Activated CD4-positive, alpha-beta memory T cell treated with anti-CD3 and anti-CD28 coated beads, Interleukin-2, amount 10 ng/mL, durations not matched to agents 7 days and 5 days (primary cell): Measurements from ENCODE around the gene HMGA1. TPM values are rescaled to one million over a fixed set of nuclear protein-coding genes. Genes with fewer than 3 reads are reported as not detected.
A peak's percentile ranks its signal among the peaks of the same experiment; 100 is the strongest.

Experiments
- CTCF ChIA-PET: fragments of 350-600 bp; sonication (Branson Sonifier 250); formaldehyde crosslinking; loops from one replicate; lab custom pipeline; 2021; ENCODE audit warnings: antibody characterized with exemption, inconsistent platforms; lab: Charles Lee
- POLR2A ChIA-PET: fragments of 350-600 bp; sonication (Branson Sonifier 250); formaldehyde crosslinking; loops from one replicate; lab custom pipeline; 2021; ENCODE audit warnings: antibody characterized with exemption; lab: Charles Lee
- DNase-seq: peaks from one replicate; pipeline ENCODE4 v3.0.0-alpha.2; 2020
- H3K27ac Mint-ChIP-seq: one replicate; pipeline ENCODE4 v1.8.0; 2021; ENCODE audit warnings: mild to moderate bottlenecking, mixed read lengths
- H3K27me3 Mint-ChIP-seq: one replicate; pipeline ENCODE4 v1.8.0; 2021; ENCODE audit warnings: mixed read lengths
- H3K36me3 Mint-ChIP-seq: one replicate; pipeline ENCODE4 v1.8.0; 2021; ENCODE audit warnings: low read depth, mixed read lengths
- H3K4me1 Mint-ChIP-seq: one replicate; pipeline ENCODE4 v1.8.0; 2021; ENCODE audit warnings: mixed read lengths
- H3K4me3 Mint-ChIP-seq: one replicate; pipeline ENCODE4 v1.8.0; 2021; ENCODE audit warnings: mild to moderate bottlenecking, mixed read lengths
- H3K9me3 Mint-ChIP-seq: one replicate; pipeline ENCODE4 v1.8.0; 2021; ENCODE audit warnings: mixed read lengths
- total RNA-seq, 2 experiments: library from RNA; stranded (reverse); gene quantifications; one replicate each; pipeline ENCODE4 v1.2.3, GENCODE V29; 2021

Gene HMGA1
- total RNA-seq, 2 experiments from 2014 or later: 269 to 282 TPM

DNA sequence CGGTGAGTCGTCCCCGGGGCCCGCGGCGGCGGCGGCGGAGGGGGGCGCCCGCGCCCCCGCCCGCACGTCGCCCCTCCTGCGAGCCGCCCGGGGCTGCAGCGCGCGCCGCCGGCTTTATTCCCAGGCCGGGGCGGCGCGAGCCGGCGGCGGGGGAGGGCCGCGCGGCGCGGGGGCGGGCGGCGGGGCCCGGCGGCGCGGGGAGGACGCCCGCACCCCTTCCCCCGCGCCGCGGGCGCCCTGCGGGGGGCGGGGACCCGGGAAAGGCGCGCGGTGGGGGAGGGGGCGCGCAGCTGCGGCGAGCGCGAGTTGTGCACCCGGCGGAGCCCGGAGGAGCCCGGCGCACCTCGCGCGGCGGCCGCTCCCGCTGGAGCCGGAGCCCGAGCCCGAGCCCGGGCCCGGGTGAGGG is 646 bp downstream of the HMGA1 start:
- DNase-seq: peak; percentile 43
- ChIA-PET CTCF (interaction anchor here (1.1 to 1.9 kb wide), 3 partner anchors 12 to 177 kb away, joined by 4 to 13 read pairs (median 5); partner anchors contain the start of gene SMIM29), POLR2A (interaction anchor here (0.6 to 2.6 kb wide), 22 partner anchors 10 to 1265 kb away, joined by 3 to 47 read pairs (median 4); partner anchors contain the start of genes RPS10, SMIM29, SNRPC and TAF11)
- no peak overlapping the region for H3K27ac Mint-ChIP-seq
- peak overlapping the region; percentile 85 for H3K4me3 Mint-ChIP-seq
- H3K36me3 Mint-ChIP-seq: peaks cover 40% of the 10 kb centered on the region
- no peaks in the 10 kb centered on the region for H3K9me3 Mint-ChIP-seq
- peaks cover 48% of the 10 kb centered on the region for H3K4me1 Mint-ChIP-seq
- no peaks in the 10 kb centered on the region for H3K27me3 Mint-ChIP-seq

DNA sequence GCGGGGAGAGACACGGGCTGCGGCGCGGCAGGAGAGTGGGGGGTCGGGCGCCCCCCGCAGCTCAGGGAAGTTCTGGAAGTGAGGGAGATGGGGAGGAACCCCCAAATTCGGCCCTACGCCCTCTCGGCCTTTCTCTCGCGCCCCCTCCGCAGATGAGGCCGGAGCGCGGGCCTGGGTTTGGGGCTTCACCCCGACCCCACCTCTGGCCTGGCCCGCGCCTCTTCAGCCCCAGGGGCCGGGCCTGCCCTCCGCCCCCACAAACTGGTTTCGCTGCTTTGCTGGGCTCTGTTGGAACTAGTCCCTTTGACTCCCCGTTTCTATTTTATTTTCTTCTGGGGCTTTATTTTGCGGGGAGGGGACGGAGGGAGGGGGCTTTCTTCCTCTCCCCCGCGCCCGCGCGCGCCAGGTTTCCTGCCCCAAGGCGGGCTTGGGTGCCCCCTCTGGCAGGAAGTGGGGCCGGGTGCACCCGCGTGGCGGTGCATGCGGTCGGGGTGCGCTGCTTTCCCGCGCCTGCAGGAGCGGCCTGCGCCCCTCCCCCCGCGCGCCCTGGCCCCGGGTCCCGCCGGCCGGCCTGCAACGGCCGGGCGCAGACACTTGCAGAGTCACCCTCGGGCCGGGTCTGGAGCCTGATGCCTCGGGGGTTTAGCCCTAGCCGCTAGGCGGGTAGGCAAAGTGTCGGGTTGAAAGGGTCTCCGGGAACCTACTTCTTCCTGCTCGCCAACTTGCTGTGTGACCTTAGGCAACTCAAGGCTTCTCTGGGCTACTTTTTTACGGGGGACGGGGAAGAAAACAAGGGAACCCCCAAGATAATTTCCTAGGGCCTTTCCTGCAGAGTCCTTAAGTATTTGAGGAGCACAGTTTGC is 1.3 kb downstream of the HMGA1 start:
- Mint-ChIP-seq H3K36me3 (peaks cover 46% of the 10 kb centered on the region), H3K4me1 (peaks cover 54% of the 10 kb centered on the region), H3K9me3 (no peaks in the 10 kb centered on the region), H3K4me3 (peak overlapping the region; percentile 85), H3K27ac (peak overlapping the region; percentile 91), H3K27me3 (no peaks in the 10 kb centered on the region)
- peak; percentile 82 for DNase-seq
- ChIA-PET POLR2A (interaction anchor here (0.6 to 2.6 kb wide), 12 partner anchors 10 to 1037 kb away, joined by 3 to 47 read pairs (median 6); partner anchors contain the start of genes SMIM29 and SNRPC), CTCF (interaction anchor here (1.9 kb wide), 1 partner anchor 177 kb away, joined by 5 read pairs; no protein-coding TSS in a partner anchor)

GRCh38 chr6:34238585-34239499 is 2.2 kb downstream of the HMGA1 start:
- CTCF ChIA-PET: no interaction called here
- Mint-ChIP-seq H3K4me1 (peaks cover 63% of the 10 kb centered on the region), H3K27me3 (no peaks in the 10 kb centered on the region), H3K9me3 (no peaks in the 10 kb centered on the region), H3K27ac (peak overlapping the region; percentile 84), H3K4me3 (peak overlapping the region; percentile 85), H3K36me3 (peaks cover 54% of the 10 kb centered on the region)
- POLR2A ChIA-PET: interaction anchor here (1.0 kb wide), 1 partner anchor 9 kb away, joined by 8 read pairs; no protein-coding TSS in a partner anchor
- no peak for DNase-seq

GRCh38 chr6:34239500-34239825 is 2.8 kb downstream of the HMGA1 start:
- no peaks in the 10 kb centered on the region for H3K27me3 Mint-ChIP-seq
- H3K4me3 Mint-ChIP-seq: no peak overlapping the region
- H3K4me1 Mint-ChIP-seq: peaks cover 66% of the 10 kb centered on the region
- ChIA-PET POLR2A (interaction anchor here (1.4 kb wide), 2 partner anchors 9 to 15 kb away, joined by 6 to 8 read pairs; partner anchors contain the start of gene SMIM29), CTCF (interaction anchor here (1.1 kb wide), 1 partner anchor 10 kb away, joined by 6 read pairs; no protein-coding TSS in a partner anchor)
- DNase-seq: no peak
- H3K36me3 Mint-ChIP-seq: peaks cover 57% of the 10 kb centered on the region
- no peaks in the 10 kb centered on the region for H3K9me3 Mint-ChIP-seq
- peak overlapping the region; percentile 84 for H3K27ac Mint-ChIP-seq

GRCh38 chr6:34239893-34240292 is 3.2 kb downstream of the HMGA1 start:
- no peak overlapping the region for H3K4me3 Mint-ChIP-seq
- no peaks in the 10 kb centered on the region for H3K27me3 Mint-ChIP-seq
- H3K9me3 Mint-ChIP-seq: no peaks in the 10 kb centered on the region
- DNase-seq: no peak
- CTCF ChIA-PET: interaction anchor here (1.1 kb wide), 1 partner anchor 9 kb away, joined by 6 read pairs; no protein-coding TSS in a partner anchor
- peaks cover 61% of the 10 kb centered on the region for H3K36me3 Mint-ChIP-seq
- POLR2A ChIA-PET: interaction anchor here (0.9 to 1.4 kb wide), 3 partner anchors 9 to 185 kb away, joined by 3 to 8 read pairs (median 6); partner anchors contain the start of gene SMIM29
- H3K4me1 Mint-ChIP-seq: peaks cover 69% of the 10 kb centered on the region
- no peak overlapping the region for H3K27ac Mint-ChIP-seq

- Mint-ChIP-seq H3K27me3 (no peaks in the 10 kb centered on the region), H3K4me3 (no peak overlapping the region), H3K9me3 (no peaks in the 10 kb centered on the region), H3K27ac (peak overlapping the region; percentile 24), H3K36me3 (peaks cover 67% of the 10 kb centered on the region), H3K4me1 (peaks cover 76% of the 10 kb centered on the region)
- POLR2A ChIA-PET: interaction anchor here (0.9 to 1.4 kb wide), 3 partner anchors 8 to 184 kb away, joined by 3 to 8 read pairs (median 6); partner anchors contain the start of gene SMIM29
- CTCF ChIA-PET: interaction anchor here (1.1 kb wide), 1 partner anchor 9 kb away, joined by 6 read pairs; no protein-coding TSS in a partner anchor
- DNase-seq: no peak
Observed at GRCh38 chr6:34240329-34241248, 3.9 kb downstream of the HMGA1 start.

DNA sequence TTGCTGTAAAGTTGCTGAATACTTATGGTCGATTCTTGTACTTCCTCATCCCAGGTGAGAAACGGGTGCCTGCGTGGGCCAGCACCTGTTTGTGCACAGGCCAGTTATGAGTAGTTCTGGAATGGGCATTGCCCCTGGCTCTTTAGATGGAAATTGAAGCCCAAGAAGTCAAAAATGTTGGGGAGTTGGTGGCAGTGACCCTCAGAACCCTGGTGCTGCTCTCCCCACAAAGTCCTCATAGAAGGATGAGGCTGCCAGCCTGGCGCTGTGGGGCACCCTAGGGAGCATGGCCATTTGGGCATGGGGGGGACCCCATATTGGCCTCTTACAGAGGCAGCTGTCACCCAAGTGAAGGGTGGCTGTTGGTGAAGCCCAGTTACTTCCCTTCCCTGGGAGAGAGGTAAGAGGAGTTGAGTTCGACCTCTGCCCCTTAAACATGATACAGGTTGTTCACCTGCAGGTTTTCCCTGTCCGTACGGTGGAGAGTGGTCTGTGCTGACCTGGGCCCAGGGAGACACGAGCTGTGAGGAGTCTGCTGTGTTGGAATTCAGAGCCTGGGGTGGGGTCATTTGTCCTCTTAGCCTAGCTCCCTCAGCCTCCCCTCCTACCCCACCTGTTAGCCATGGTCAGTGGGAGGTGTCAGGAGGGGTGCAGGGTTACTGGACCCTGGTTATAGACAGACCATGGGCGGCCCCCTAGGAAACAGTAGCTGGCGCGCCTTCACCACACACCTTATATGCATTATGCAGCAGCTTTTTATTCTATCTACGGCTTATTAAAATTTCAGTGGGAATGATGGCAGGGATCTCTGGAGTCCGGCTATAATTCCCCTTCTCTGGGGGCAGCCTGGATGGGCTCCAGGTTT is 4.9 kb downstream of the HMGA1 start:
- CTCF ChIA-PET: no interaction called here
- no peak for DNase-seq

GRCh38 chr6:34242252-34243130 is 5.8 kb downstream of the HMGA1 start:
- H3K36me3 Mint-ChIP-seq: peaks cover 63% of the 10 kb centered on the region
- H3K4me1 Mint-ChIP-seq: peaks cover 83% of the 10 kb centered on the region
- H3K27ac Mint-ChIP-seq: peak overlapping the region; percentile 66
- H3K4me3 Mint-ChIP-seq: no peak overlapping the region
- no peak for DNase-seq
- H3K9me3 Mint-ChIP-seq: no peaks in the 10 kb centered on the region
- no peaks in the 10 kb centered on the region for H3K27me3 Mint-ChIP-seq
- CTCF ChIA-PET: no interaction called here
- POLR2A ChIA-PET: interaction anchor here (0.7 kb wide), 1 partner anchor 46 kb away, joined by 3 read pairs; no protein-coding TSS in a partner anchor

More for the DNA sequence above, 4.9 kb downstream of the HMGA1 start:
- Mint-ChIP-seq H3K27me3 (no peaks in the 10 kb centered on the region), H3K4me3 (no peak overlapping the region), H3K27ac (peak overlapping the region; percentile 66), H3K36me3 (peaks cover 65% of the 10 kb centered on the region), H3K9me3 (no peaks in the 10 kb centered on the region), H3K4me1 (peaks cover 77% of the 10 kb centered on the region)
- POLR2A ChIA-PET: no interaction called here

- Mint-ChIP-seq H3K4me3 (no peak overlapping the region), H3K4me1 (peaks cover 89% of the 10 kb centered on the region), H3K27me3 (no peaks in the 10 kb centered on the region), H3K36me3 (peaks cover 63% of the 10 kb centered on the region), H3K27ac (peak overlapping the region; percentile 66), H3K9me3 (no peaks in the 10 kb centered on the region)
- DNase-seq: no peak
- ChIA-PET CTCF (interaction anchor here (0.8 kb wide), 1 partner anchor 19 kb away, joined by 3 read pairs; no protein-coding TSS in a partner anchor), POLR2A (interaction anchor here (0.6 to 0.7 kb wide), 2 partner anchors 47 to 82 kb away, joined by 3 to 4 read pairs; no protein-coding TSS in a partner anchor)
Observed at GRCh38 chr6:34243131-34243771, 6.6 kb downstream of the HMGA1 start.
